Placental pericyte (primary cell): ENCODE results near the gene TMEM168. TPM values are rescaled to one million over a fixed set of nuclear protein-coding genes. Genes with fewer than 3 reads are reported as not detected.

Source experiments
- total RNA-seq: library from RNA; depleted of rRNA; stranded (reverse); fragments of >200 nt; gene quantifications from 2 replicates; pipeline ENCODE4 v1.2.3, GENCODE V29; 2012

The TMEM168 gene, protein sequence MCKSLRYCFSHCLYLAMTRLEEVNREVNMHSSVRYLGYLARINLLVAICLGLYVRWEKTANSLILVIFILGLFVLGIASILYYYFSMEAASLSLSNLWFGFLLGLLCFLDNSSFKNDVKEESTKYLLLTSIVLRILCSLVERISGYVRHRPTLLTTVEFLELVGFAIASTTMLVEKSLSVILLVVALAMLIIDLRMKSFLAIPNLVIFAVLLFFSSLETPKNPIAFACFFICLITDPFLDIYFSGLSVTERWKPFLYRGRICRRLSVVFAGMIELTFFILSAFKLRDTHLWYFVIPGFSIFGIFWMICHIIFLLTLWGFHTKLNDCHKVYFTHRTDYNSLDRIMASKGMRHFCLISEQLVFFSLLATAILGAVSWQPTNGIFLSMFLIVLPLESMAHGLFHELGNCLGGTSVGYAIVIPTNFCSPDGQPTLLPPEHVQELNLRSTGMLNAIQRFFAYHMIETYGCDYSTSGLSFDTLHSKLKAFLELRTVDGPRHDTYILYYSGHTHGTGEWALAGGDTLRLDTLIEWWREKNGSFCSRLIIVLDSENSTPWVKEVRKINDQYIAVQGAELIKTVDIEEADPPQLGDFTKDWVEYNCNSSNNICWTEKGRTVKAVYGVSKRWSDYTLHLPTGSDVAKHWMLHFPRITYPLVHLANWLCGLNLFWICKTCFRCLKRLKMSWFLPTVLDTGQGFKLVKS
- 9.0 and 14.3 TPM in 2 replicates for total RNA-seq

DNA sequence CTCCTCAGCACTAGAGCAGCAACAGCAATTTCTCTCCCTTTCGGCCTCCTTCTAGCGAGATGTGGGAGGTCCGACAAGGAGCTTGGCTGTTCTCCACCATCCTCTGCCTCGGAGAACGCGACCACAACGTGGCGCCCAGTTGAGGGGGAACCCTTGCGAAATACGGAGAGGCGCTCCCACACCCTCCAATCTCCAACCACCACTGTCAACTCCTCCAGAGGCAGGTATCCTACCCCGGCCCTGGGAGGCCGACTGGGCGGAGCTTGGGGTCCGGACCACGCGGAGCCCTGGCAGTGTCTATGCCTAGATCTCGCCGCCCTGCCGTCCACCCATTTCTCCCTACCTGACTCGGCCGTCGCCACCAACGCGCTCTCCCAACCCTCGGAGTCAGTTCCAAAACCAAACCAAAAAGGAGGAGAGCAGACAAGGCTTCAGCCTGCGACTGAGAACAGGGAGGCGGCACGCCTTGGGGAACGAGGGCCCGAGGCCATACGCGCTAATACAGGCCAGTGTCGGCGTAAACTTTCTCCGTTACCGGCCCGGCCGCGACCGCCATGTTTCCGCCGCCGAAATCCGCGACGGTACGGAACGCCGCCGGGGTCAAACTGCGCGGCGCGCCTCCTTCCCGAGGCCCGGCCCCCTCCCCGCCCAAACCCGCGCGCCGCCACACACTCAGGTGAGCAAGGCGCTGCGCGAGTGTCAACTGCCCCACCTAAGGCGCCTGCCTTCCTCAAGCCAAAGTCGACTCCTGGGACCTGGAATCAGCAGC, at the start of gene TMEM168:
Gene TMEM168, minus strand, starts transcription at position 577 of the 769 bp plus-strand sequence. CDS start 5,568 bp downstream, outside the sequence.

